ENCODE results near the gene ODF4. TPM values are rescaled to one million over a fixed set of nuclear protein-coding genes. Genes with fewer than 3 reads are reported as not detected.

Gene ODF4
- total RNA-seq, 1 experiment from 2014 or later, result not detected

DNA sequence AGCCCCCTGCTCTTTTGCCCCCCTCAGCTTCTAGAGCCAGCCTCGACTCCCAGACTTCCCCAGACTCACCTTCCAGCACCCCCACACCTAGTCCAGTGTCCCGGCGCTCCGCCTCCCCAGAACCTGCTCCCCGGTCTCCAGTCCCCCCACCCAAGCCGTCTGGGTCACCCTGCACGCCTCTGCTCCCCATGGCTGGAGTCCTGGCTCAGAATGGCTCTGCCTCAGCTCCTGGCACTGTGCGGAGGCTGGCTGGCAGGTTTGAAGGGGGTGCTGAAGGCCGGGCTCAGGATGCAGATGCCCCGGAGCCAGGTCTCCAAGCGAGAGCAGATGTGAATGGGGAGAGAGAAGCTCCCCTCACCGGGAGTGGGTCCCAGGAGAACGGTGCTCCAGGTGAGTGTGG, 27.4 kb upstream of the ODF4 start:
- H4K20me1 ChIP-seq (ENCODE audit: insufficient read depth), result no peaks in the 10 kb centered on the region
- H3K27ac ChIP-seq, result no peak overlapping the region
- no peak overlapping the region for H2AFZ ChIP-seq
- H3K27me3 ChIP-seq (ENCODE audit: insufficient read depth, low read depth), result peaks cover 23% of the 10 kb centered on the region
- H3K4me2 ChIP-seq, result no peak overlapping the region
- no peak for DNase-seq
- no peaks in the 10 kb centered on the region for H3K9me3 ChIP-seq (ENCODE audit: insufficient read depth, low read depth)
- TF ChIP-seq EZH2 (IDR thresholded peaks at IDR 0.05; ENCODE audit: low read depth), result no peak
- TF ChIP-seq, protein P1, sequence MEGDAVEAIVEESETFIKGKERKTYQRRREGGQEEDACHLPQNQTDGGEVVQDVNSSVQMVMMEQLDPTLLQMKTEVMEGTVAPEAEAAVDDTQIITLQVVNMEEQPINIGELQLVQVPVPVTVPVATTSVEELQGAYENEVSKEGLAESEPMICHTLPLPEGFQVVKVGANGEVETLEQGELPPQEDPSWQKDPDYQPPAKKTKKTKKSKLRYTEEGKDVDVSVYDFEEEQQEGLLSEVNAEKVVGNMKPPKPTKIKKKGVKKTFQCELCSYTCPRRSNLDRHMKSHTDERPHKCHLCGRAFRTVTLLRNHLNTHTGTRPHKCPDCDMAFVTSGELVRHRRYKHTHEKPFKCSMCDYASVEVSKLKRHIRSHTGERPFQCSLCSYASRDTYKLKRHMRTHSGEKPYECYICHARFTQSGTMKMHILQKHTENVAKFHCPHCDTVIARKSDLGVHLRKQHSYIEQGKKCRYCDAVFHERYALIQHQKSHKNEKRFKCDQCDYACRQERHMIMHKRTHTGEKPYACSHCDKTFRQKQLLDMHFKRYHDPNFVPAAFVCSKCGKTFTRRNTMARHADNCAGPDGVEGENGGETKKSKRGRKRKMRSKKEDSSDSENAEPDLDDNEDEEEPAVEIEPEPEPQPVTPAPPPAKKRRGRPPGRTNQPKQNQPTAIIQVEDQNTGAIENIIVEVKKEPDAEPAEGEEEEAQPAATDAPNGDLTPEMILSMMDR (conservative IDR thresholded peaks at IDR 0.05), result no peak
- CTCF ChIA-PET, result no interaction called here
- H3F3A ChIP-seq (ENCODE audit: insufficient read depth, low read depth), result no peaks in the 10 kb centered on the region
- H3K36me3 ChIP-seq (ENCODE audit: low read depth), result no peaks in the 10 kb centered on the region
- POLR2A ChIA-PET (ENCODE audit: unreplicated experiment), result no interaction called here
- H3K9me2 ChIP-seq (ENCODE audit: insufficient read depth), result no peaks in the 10 kb centered on the region
- H3K4me1 ChIP-seq (replicated peaks; ENCODE audit: insufficient read depth), result no peaks in the 10 kb centered on the region
- BruUV-seq (replicated peaks), result no TSS peak
- H3K79me2 ChIP-seq (ENCODE audit: low read depth), result no peaks in the 10 kb centered on the region
- intact Hi-C loops (cut with micrococcal nuclease; ENCODE audit: unreplicated experiment), result no loop called here
- no peak overlapping the region for H3K4me3 ChIP-seq

DNA sequence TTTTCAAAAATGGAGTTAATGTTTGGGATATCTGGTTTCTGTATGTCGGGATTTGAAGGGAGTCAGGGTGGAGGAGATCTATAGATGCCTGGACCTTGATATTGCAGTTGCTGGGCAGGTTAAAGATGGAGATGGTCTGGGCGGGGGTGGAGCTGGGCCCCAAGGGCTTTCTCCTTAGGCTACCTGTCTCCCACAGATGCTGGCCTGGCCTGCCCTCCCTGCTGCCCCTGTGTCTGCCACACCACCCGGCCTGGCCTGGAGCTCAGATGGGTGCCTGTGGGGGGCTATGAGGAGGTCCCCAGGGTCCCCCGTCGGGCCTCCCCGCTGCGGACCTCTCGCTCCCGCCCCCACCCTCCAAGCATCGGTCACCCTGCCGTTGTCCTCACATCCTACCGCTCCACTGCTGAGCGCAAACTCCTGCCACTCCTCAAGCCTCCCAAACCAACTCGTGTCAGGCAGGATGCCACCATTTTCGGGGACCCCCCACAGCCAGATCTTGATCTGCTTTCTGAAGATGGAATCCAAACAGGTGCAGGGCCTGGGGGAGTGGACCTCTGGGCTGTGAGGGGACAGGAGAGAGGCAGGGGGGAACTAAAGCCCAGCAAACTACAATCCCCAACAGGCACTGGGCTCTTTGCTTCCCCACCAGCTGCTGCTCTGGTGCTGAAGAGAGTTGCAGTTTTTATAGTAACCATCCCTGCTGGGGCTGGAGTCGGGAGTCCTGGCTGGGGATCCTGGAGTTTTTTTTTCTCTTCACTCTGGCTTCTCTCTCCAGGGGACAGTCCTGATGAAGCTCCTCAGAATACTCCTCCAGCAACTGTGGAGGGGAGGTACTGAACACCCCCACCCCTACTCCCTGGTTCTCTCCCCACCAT, 26.7 kb upstream of the ODF4 start:
- Histone ChIP-seq H3K4me2 (no peak overlapping the region), H2AFZ (no peak overlapping the region), H3K27me3 (ENCODE audit: insufficient read depth, low read depth) (peaks cover 23% of the 10 kb centered on the region), H3K4me1 (replicated peaks; ENCODE audit: insufficient read depth) (no peaks in the 10 kb centered on the region), H3K79me2 (ENCODE audit: low read depth) (no peaks in the 10 kb centered on the region), H3K4me3 (no peak overlapping the region), H3F3A (ENCODE audit: insufficient read depth, low read depth) (no peaks in the 10 kb centered on the region), H3K27ac (no peak overlapping the region), H3K9me3 (ENCODE audit: insufficient read depth, low read depth) (no peaks in the 10 kb centered on the region), H3K9me2 (ENCODE audit: insufficient read depth) (no peaks in the 10 kb centered on the region), H4K20me1 (ENCODE audit: insufficient read depth) (no peaks in the 10 kb centered on the region), H3K36me3 (ENCODE audit: low read depth) (no peaks in the 10 kb centered on the region)
- CTCF ChIA-PET, result interaction anchor here (0.6 kb wide), 1 partner anchor 97 kb away, joined by 9 read pairs; no protein-coding TSS in a partner anchor
- intact Hi-C loops (cut with micrococcal nuclease; ENCODE audit: unreplicated experiment), result no loop called here
- no TSS peak for BruUV-seq (replicated peaks)
- POLR2A ChIA-PET (ENCODE audit: unreplicated experiment), result no interaction called here
- TF ChIP-seq, protein P1 (conservative IDR thresholded peaks at IDR 0.05), result no peak
- TF ChIP-seq EZH2 (IDR thresholded peaks at IDR 0.05; ENCODE audit: low read depth), result no peak
- no peak for DNase-seq

DNA sequence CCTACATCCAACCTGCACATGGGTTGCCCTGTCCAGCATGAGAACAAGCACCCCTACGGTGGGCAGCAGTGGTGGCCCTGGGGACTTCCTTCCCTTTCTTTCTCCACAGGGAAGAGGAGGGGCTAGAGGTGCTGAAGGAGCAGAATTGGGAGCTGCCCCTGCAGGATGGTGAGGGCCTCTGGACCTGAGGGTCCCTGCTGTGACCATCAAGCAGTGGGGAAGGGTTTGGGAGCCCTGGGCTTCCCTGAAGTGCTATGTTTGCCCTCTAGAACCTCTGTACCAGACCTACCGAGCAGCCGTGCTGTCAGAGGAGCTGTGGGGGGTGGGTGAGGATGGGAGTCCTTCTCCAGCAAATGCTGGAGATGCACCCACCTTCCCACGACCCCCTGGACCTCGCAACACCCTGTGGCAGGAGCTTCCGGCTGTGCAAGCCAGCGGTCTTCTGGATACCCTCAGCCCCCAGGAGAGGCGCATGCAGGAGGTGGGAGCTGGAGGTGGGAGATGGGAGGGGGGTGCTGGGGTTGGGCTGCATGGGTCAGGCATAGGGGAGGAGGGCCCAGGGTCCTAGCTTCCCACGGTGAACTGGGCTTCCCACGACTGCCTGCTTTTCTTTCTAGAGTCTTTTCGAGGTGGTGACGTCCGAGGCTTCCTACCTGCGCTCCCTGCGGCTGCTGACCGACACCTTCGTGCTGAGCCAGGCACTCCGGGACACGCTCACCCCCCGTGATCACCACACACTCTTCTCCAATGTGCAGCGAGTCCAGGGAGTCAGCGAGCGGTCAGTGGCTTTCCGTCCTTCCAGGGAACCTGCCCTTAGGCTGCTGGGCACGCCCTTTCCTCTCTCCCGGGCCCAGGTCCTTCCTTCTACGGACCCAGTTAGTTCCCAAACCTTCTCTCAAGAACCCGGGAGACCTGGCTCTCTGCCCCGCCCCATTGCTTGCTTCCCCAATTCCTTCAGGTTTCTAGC, 24.6 kb upstream of the ODF4 start:
- DNase-seq, result peak in 1 of 2 experiments; percentile 35
- no peaks in the 10 kb centered on the region for H3K4me1 ChIP-seq (replicated peaks; ENCODE audit: insufficient read depth)
- H3K27ac ChIP-seq, result no peak overlapping the region
- H2AFZ ChIP-seq, result no peak overlapping the region
- no peaks in the 10 kb centered on the region for H3K9me2 ChIP-seq (ENCODE audit: insufficient read depth)
- no TSS peak for BruUV-seq (replicated peaks)
- peaks cover 23% of the 10 kb centered on the region for H3K27me3 ChIP-seq (ENCODE audit: insufficient read depth, low read depth)
- CTCF ChIA-PET, result interaction anchor here (0.6 kb wide), 1 partner anchor 514 kb away, joined by 5 read pairs; no protein-coding TSS in a partner anchor
- H4K20me1 ChIP-seq (ENCODE audit: insufficient read depth), result no peaks in the 10 kb centered on the region
- no peak for TF ChIP-seq EZH2 (IDR thresholded peaks at IDR 0.05; ENCODE audit: low read depth)
- TF ChIP-seq, protein P1 (conservative IDR thresholded peaks at IDR 0.05), result no peak
- intact Hi-C loops (cut with micrococcal nuclease; ENCODE audit: unreplicated experiment), result no loop called here
- H3F3A ChIP-seq (ENCODE audit: insufficient read depth, low read depth), result no peaks in the 10 kb centered on the region
- H3K9me3 ChIP-seq (ENCODE audit: insufficient read depth, low read depth), result no peaks in the 10 kb centered on the region
- H3K79me2 ChIP-seq (ENCODE audit: low read depth), result no peaks in the 10 kb centered on the region
- POLR2A ChIA-PET (ENCODE audit: unreplicated experiment), result no interaction called here
- no peak overlapping the region for H3K4me3 ChIP-seq
- no peak overlapping the region for H3K4me2 ChIP-seq
- no peaks in the 10 kb centered on the region for H3K36me3 ChIP-seq (ENCODE audit: low read depth)

Data from PC-9 (cell line).